ENCODE measurements around the gene ZNF768.

Gene ZNF768

GRCh38 chr16:30557957-30558788 lies 31.8 kb upstream of the ZNF768 start, which contains the start of gene ZNF764:
Gene ZNF764, minus strand, starts transcription at chr16:30558374. Its CDS starts 192 bp downstream, at chr16:30558182.
- peak within 1 kb of the TSS; percentile 86 for H3K18ac ChIP-seq (ENCODE audit: low read length)
- H2BK120ac ChIP-seq (ENCODE audit: insufficient read depth, low read length, poor library complexity): peak within 1 kb of the TSS; percentile 86
- H2AK5ac ChIP-seq (ENCODE audit: low read length): peak within 1 kb of the TSS; percentile 69
- H3K4me3 ChIP-seq (ENCODE audit: low read depth, low read length): peak within 1 kb of the TSS; percentile 87
- no peaks in the 10 kb centered on the region for H3K9me3 ChIP-seq (ENCODE audit: insufficient read depth, low read depth, low read length)
- H4K8ac ChIP-seq (ENCODE audit: low read depth, low read length): peak within 1 kb of the TSS; percentile 98
- H3K79me2 ChIP-seq (ENCODE audit: control insufficient read depth, insufficient read depth, low read length, poor library complexity): peaks cover 6% of the 10 kb centered on the region
- peak within 1 kb of the TSS; percentile 83 for H3K9ac ChIP-seq (ENCODE audit: low read length)
- peak within 1 kb of the TSS; percentile 91 for H3K14ac ChIP-seq (ENCODE audit: low read length)
- peak within 1 kb of the TSS; percentile 81 for H2BK5ac ChIP-seq (ENCODE audit: low read depth, low read length, poor library complexity)
- H4K12ac ChIP-seq (ENCODE audit: low read depth, low read length): peak within 1 kb of the TSS; percentile 93
- H3K4ac ChIP-seq (ENCODE audit: low read depth, low read length): peak within 1 kb of the TSS; percentile 82
- H3K36me3 ChIP-seq (ENCODE audit: control insufficient read depth in 1 of 2, insufficient read depth in 2 of 2, low read length in 2 of 2): peaks cover 14% of the 10 kb centered on the region in 2 experiments
- H3K27me3 ChIP-seq (ENCODE audit: insufficient read depth, low read length): no peaks in the 10 kb centered on the region
- peak within 1 kb of the TSS; percentile 95 for H4K91ac ChIP-seq (ENCODE audit: low read depth, low read length)
- peak within 1 kb of the TSS; percentile 75 for H3K27ac ChIP-seq (ENCODE audit: low read depth, low read length)
- no CpG with 5 or more reads among the region's 74 CpGs for WGBS (ENCODE audit: extremely low coverage, insufficient coverage, insufficient read length)
- H2BK12ac ChIP-seq (ENCODE audit: low read length): peak within 1 kb of the TSS; percentile 8
- peaks cover 4 to 7% of the 10 kb centered on the region in 2 experiments for H3K4me1 ChIP-seq (ENCODE audit: control insufficient read depth in 1 of 2, insufficient read depth in 2 of 2, low read length in 2 of 2)
- H3K23ac ChIP-seq (ENCODE audit: low read length): no peak within 1 kb of the TSS
- peak within 1 kb of the TSS; percentile 90 for H3K4me2 ChIP-seq (ENCODE audit: low read length)
- peak; percentile 99 for DNase-seq
- H3K79me1 ChIP-seq (ENCODE audit: low read length): peaks cover 13% of the 10 kb centered on the region
- H2AFZ ChIP-seq (ENCODE audit: insufficient read depth, low read length, poor library complexity): peak within 1 kb of the TSS; percentile 69

GRCh38 chr16:30557707-30557956 lies 31.3 kb upstream of the ZNF768 start:
- Histone ChIP-seq H2BK120ac (ENCODE audit: insufficient read depth, low read length, poor library complexity) (peak overlapping the region; percentile 86), H3K27me3 (ENCODE audit: insufficient read depth, low read length) (no peaks in the 10 kb centered on the region)

GRCh38 chr16:30556125-30556473 lies 29.7 kb upstream of the ZNF768 start:
- no peak for DNase-seq
- peaks cover 7 to 9% of the 10 kb centered on the region in 2 experiments for H3K4me1 ChIP-seq (ENCODE audit: control insufficient read depth in 1 of 2, insufficient read depth in 2 of 2, low read length in 2 of 2)
- H3K4me3 ChIP-seq (ENCODE audit: low read depth, low read length): no peak overlapping the region
- no peak overlapping the region for H2BK12ac ChIP-seq (ENCODE audit: low read length)
- no peaks in the 10 kb centered on the region for H3K27me3 ChIP-seq (ENCODE audit: insufficient read depth, low read length)
- peaks cover 2% of the 10 kb centered on the region for H3K9me3 ChIP-seq (ENCODE audit: insufficient read depth, low read depth, low read length)
- H4K8ac ChIP-seq (ENCODE audit: low read depth, low read length): no peak overlapping the region
- no peak overlapping the region for H2BK5ac ChIP-seq (ENCODE audit: low read depth, low read length, poor library complexity)
- no peak overlapping the region for H3K18ac ChIP-seq (ENCODE audit: low read length)
- H3K27ac ChIP-seq (ENCODE audit: low read depth, low read length): no peak overlapping the region
- H4K12ac ChIP-seq (ENCODE audit: low read depth, low read length): no peak overlapping the region
- H3K9ac ChIP-seq (ENCODE audit: low read length): no peak overlapping the region
- no peak overlapping the region for H3K14ac ChIP-seq (ENCODE audit: low read length)
- peaks cover 6% of the 10 kb centered on the region for H3K79me2 ChIP-seq (ENCODE audit: control insufficient read depth, insufficient read depth, low read length, poor library complexity)
- H2AK5ac ChIP-seq (ENCODE audit: low read length): no peak overlapping the region
- no peak overlapping the region for H3K4me2 ChIP-seq (ENCODE audit: low read length)
- H3K4ac ChIP-seq (ENCODE audit: low read depth, low read length): no peak overlapping the region
- whole genome bisulfite sequencing (ENCODE audit: extremely low coverage, insufficient coverage, insufficient read length): no CpG with 5 or more reads among the region's 10 CpGs
- H2BK120ac ChIP-seq (ENCODE audit: insufficient read depth, low read length, poor library complexity): no peak overlapping the region
- H4K91ac ChIP-seq (ENCODE audit: low read depth, low read length): no peak overlapping the region
- H2AFZ ChIP-seq (ENCODE audit: insufficient read depth, low read length, poor library complexity): no peak overlapping the region
- peaks cover 13% of the 10 kb centered on the region for H3K79me1 ChIP-seq (ENCODE audit: low read length)
- no peak overlapping the region for H3K23ac ChIP-seq (ENCODE audit: low read length)
- peaks cover 14% of the 10 kb centered on the region in 2 experiments for H3K36me3 ChIP-seq (ENCODE audit: control insufficient read depth in 1 of 2, insufficient read depth in 2 of 2, low read length in 2 of 2)

More at GRCh38 chr16:30557707-30557956, 31.3 kb upstream of the ZNF768 start:
- Histone ChIP-seq H3K79me2 (ENCODE audit: control insufficient read depth, insufficient read depth, low read length, poor library complexity) (peaks cover 6% of the 10 kb centered on the region), H4K8ac (ENCODE audit: low read depth, low read length) (peak overlapping the region; percentile 98), H3K36me3 (ENCODE audit: control insufficient read depth in 1 of 2, insufficient read depth in 2 of 2, low read length in 2 of 2) (peaks cover 14% of the 10 kb centered on the region in 2 experiments), H3K27ac (ENCODE audit: low read depth, low read length) (peak overlapping the region; percentile 75), H3K14ac (ENCODE audit: low read length) (peak overlapping the region; percentile 91), H4K91ac (ENCODE audit: low read depth, low read length) (peak overlapping the region; percentile 95), H2AFZ (ENCODE audit: insufficient read depth, low read length, poor library complexity) (peak overlapping the region; percentile 69), H2BK12ac (ENCODE audit: low read length) (peak overlapping the region; percentile 8), H2AK5ac (ENCODE audit: low read length) (peak overlapping the region; percentile 64), H3K9ac (ENCODE audit: low read length) (peak overlapping the region; percentile 83), H3K4me2 (ENCODE audit: low read length) (peak overlapping the region; percentile 90), H3K79me1 (ENCODE audit: low read length) (peaks cover 13% of the 10 kb centered on the region), H4K12ac (ENCODE audit: low read depth, low read length) (peak overlapping the region; percentile 93), H3K18ac (ENCODE audit: low read length) (peak overlapping the region; percentile 86), H3K9me3 (ENCODE audit: insufficient read depth, low read depth, low read length) (peaks cover 2% of the 10 kb centered on the region), H3K4ac (ENCODE audit: low read depth, low read length) (peak overlapping the region; percentile 82), H3K4me1 (ENCODE audit: control insufficient read depth in 1 of 2, insufficient read depth in 2 of 2, low read length in 2 of 2) (peaks cover 4 to 7% of the 10 kb centered on the region in 2 experiments), H2BK5ac (ENCODE audit: low read depth, low read length, poor library complexity) (peak overlapping the region; percentile 81), H3K23ac (ENCODE audit: low read length) (no peak overlapping the region), H3K4me3 (ENCODE audit: low read depth, low read length) (peak overlapping the region; percentile 87)
- WGBS (ENCODE audit: extremely low coverage, insufficient coverage, insufficient read length): no CpG with 5 or more reads among the region's 17 CpGs
- no peak for DNase-seq

GRCh38 chr16:30555315-30556124 lies 29.2 kb upstream of the ZNF768 start:
- H3K14ac ChIP-seq (ENCODE audit: low read length): no peak overlapping the region
- no peak overlapping the region for H2BK5ac ChIP-seq (ENCODE audit: low read depth, low read length, poor library complexity)

More at GRCh38 chr16:30555315-30556124, 29.2 kb upstream of the ZNF768 start:
- Histone ChIP-seq H3K27ac (ENCODE audit: low read depth, low read length) (no peak overlapping the region), H3K9ac (ENCODE audit: low read length) (no peak overlapping the region), H3K27me3 (ENCODE audit: insufficient read depth, low read length) (no peaks in the 10 kb centered on the region), H4K91ac (ENCODE audit: low read depth, low read length) (no peak overlapping the region), H3K4me2 (ENCODE audit: low read length) (no peak overlapping the region), H2BK12ac (ENCODE audit: low read length) (no peak overlapping the region), H2AFZ (ENCODE audit: insufficient read depth, low read length, poor library complexity) (no peak overlapping the region), H3K18ac (ENCODE audit: low read length) (peak overlapping the region; percentile 21), H2BK120ac (ENCODE audit: insufficient read depth, low read length, poor library complexity) (no peak overlapping the region), H3K79me2 (ENCODE audit: control insufficient read depth, insufficient read depth, low read length, poor library complexity) (peaks cover 6% of the 10 kb centered on the region), H3K79me1 (ENCODE audit: low read length) (peaks cover 13% of the 10 kb centered on the region), H2AK5ac (ENCODE audit: low read length) (no peak overlapping the region), H4K8ac (ENCODE audit: low read depth, low read length) (no peak overlapping the region), H3K9me3 (ENCODE audit: insufficient read depth, low read depth, low read length) (peaks cover 2% of the 10 kb centered on the region), H3K4ac (ENCODE audit: low read depth, low read length) (no peak overlapping the region), H3K23ac (ENCODE audit: low read length) (no peak overlapping the region), H4K12ac (ENCODE audit: low read depth, low read length) (no peak overlapping the region), H3K4me1 (ENCODE audit: control insufficient read depth in 1 of 2, insufficient read depth in 2 of 2, low read length in 2 of 2) (peaks cover 7 to 9% of the 10 kb centered on the region in 2 experiments), H3K4me3 (ENCODE audit: low read depth, low read length) (no peak overlapping the region), H3K36me3 (ENCODE audit: control insufficient read depth in 1 of 2, insufficient read depth in 2 of 2, low read length in 2 of 2) (peaks cover 14% of the 10 kb centered on the region in 2 experiments)
- no CpG with 5 or more reads among the region's 69 CpGs for WGBS (ENCODE audit: extremely low coverage, insufficient coverage, insufficient read length)
- no peak for DNase-seq
